Epithelial cell of esophagus (primary cell): ENCODE results near the gene ALPP.
"Not testable (repeated sequence)": the region's sequence is repeated elsewhere in the genome, so short reads cannot be mapped to it uniquely, and the experiment has no call there.

ENCODE experiments used
- DNase-seq: peaks from one replicate; pipeline ENCODE4 v3.0.0; 2010; ENCODE audit warnings: low read depth
- H3K4me3 ChIP-seq: 2 replicates; pipeline ENCODE4 v1.5.1; 2011; ENCODE audit warnings: mild to moderate bottlenecking, low read length, control low read depth
- TF ChIP-seq, protein P1 (sequence below): IDR thresholded peaks from 2 replicates; pipeline ENCODE4 v1.5.1; 2011; ENCODE audit warnings: low read depth, mild to moderate bottlenecking, low read length, control low read depth, inconsistent platforms; ENCODE audit not compliant: insufficient read depth; ENCODE audit errors: missing control alignments

ALPP gene

GRCh38 chr2:232377319-232377718 lies 1.2 kb upstream of the ALPP start:
- no peak overlapping the region for H3K4me3 ChIP-seq
- DNase-seq, result no peak
- TF ChIP-seq, protein P1, sequence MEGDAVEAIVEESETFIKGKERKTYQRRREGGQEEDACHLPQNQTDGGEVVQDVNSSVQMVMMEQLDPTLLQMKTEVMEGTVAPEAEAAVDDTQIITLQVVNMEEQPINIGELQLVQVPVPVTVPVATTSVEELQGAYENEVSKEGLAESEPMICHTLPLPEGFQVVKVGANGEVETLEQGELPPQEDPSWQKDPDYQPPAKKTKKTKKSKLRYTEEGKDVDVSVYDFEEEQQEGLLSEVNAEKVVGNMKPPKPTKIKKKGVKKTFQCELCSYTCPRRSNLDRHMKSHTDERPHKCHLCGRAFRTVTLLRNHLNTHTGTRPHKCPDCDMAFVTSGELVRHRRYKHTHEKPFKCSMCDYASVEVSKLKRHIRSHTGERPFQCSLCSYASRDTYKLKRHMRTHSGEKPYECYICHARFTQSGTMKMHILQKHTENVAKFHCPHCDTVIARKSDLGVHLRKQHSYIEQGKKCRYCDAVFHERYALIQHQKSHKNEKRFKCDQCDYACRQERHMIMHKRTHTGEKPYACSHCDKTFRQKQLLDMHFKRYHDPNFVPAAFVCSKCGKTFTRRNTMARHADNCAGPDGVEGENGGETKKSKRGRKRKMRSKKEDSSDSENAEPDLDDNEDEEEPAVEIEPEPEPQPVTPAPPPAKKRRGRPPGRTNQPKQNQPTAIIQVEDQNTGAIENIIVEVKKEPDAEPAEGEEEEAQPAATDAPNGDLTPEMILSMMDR, result no peak

DNA sequence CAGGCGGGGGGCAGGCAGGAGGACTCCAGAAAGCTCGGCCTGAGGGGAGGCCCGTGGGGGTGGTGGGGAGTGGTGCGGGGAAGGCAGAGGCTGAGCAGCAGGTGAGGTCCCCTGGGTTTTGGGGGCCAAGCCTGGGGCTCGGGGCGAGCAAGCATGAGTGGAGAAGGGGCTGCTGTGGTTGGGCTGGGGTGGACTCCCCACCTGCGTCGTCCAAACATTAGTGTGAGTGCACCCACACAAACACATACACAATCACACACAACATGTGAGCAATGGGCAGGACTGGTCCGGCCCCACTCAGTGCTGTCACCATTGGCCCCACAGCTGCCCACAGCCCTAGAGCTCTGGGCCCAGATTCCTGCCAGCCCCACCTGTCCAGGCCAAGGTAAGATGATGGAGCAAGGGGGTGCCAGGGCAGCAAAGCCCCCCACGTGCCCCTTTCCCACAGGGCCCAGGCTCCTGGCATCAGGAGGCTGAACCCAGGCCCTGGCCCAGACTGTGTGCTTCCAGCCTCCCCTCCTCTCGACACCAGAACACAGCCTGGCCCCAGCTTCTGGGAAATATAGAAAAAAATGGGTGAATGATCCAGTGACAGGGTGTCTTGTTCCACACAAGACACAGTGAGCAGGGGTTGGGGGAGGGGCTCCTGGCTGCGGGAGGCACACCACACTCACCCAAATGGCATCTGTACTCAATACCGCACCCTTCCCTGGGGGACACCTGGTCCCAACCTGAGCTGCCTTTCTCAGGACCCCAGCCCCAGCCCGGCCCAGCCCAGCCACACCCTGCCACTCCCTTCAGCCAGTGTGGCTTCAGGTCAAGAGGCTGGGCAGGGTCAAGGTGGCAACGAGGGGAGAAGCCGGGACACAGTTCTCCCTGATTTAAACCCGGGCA lies 463 bp upstream of the ALPP start:
- TF ChIP-seq, protein P1, result no peak
- H3K4me3 ChIP-seq, result no peak overlapping the region
- no peak for DNase-seq

DNA sequence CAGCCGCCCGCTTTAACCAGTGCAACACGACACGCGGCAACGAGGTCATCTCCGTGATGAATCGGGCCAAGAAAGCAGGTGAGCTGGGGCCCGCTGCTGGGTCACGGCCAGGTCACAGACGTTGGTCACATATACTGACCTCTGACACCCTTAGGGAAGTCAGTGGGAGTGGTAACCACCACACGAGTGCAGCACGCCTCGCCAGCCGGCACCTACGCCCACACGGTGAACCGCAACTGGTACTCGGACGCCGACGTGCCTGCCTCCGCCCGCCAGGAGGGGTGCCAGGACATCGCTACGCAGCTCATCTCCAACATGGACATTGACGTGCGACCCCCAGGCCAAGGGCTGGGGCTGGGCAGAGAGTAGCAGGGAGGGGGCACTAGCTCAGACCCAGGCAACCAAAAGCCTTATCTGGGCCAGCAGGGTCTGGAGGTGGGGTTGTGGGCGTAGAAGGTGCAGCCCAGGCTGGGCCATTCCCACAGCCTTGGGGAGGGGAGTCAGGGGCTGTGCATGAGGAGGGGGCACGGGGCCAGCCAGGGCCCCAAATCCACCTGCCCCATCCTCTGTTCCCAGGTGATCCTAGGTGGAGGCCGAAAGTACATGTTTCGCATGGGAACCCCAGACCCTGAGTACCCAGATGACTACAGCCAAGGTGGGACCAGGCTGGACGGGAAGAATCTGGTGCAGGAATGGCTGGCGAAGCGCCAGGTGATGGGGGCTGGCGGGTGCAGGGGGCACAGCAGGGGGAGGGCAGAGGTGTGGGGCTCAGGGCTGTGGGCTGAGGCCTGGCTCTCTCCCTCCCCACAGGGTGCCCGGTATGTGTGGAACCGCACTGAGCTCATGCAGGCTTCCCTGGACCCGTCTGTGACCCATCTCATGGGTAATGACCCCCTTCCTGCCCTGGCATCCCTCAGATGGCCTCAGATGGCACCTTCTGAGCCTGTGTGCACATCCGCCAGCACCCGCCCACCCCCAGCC lies 1.3 kb downstream of the ALPP start:
- not testable (repeated sequence) for H3K4me3 ChIP-seq, DNase-seq

DNA sequence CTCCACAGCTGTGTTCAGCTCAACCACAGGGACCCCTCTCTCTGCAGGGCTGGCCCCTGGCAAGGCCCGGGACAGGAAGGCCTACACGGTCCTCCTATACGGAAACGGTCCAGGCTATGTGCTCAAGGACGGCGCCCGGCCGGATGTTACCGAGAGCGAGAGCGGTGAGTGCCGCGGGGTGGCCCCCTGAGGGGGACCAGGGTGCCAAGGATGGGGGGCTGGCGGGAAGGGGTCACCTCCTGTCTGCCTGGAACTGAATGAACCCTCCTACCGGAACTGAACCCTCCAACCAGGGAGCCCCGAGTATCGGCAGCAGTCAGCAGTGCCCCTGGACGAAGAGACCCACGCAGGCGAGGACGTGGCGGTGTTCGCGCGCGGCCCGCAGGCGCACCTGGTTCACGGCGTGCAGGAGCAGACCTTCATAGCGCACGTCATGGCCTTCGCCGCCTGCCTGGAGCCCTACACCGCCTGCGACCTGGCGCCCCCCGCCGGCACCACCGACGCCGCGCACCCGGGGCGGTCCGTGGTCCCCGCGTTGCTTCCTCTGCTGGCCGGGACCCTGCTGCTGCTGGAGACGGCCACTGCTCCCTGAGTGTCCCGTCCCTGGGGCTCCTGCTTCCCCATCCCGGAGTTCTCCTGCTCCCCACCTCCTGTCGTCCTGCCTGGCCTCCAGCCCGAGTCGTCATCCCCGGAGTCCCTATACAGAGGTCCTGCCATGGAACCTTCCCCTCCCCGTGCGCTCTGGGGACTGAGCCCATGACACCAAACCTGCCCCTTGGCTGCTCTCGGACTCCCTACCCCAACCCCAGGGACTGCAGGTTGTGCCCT lies 2.9 kb downstream of the ALPP start:
- DNase-seq, H3K4me3 ChIP-seq: not testable (repeated sequence)

GRCh38 chr2:232382331-232383225 lies 4.0 kb downstream of the ALPP start:
- no peak for DNase-seq
- no peak overlapping the region for H3K4me3 ChIP-seq
- TF ChIP-seq, protein P1, result no peak

DNA sequence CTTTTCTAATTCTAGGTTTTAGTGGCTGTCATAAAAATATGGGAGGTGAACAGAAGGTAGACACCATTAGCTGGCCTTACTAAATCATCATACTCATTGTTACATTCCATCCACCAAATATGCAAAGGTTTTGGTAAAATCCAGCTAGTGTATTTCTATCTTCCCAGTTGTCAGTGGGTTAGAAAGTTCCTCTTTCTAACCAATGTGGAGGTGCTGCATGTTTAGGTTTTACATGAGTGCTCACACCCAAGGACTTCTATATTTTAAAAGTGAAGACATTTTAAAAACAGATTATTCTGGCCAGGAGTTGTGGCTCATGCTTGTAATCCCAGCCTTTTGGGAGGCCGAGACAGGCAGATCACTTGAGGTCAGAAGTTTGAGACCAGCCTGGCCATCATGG lies 5.9 kb downstream of the ALPP start:
- TF ChIP-seq, protein P1, result no peak
- no peak for DNase-seq

DNA sequence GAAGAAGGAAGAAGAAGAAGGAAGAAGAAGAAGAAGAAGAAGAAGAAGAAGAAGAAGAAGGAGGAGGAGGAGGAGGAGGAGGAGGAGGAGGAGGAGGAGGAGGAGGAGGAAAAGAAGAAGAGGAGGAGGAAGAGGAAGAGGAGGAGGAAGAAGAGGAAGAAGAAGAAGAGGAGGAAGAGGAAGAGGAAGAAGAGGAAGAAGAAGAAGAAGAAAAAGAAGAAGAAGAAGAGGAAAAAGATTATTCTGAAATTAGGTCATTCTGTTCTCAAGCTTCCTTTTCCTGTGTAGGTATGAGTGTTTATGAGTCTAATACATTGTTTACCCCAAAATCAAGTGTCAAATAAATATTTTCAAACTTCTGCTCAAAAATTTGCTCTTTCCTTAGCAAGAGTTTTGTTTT lies 6.5 kb downstream of the ALPP start:
- DNase-seq, H3K4me3 ChIP-seq: not testable (repeated sequence)

More for the DNA sequence above, 5.9 kb downstream of the ALPP start:
- H3K4me3 ChIP-seq, result no peak overlapping the region
